ENCODE results near the gene UPK3A.

- TF ChIP-seq EP300 (IDR thresholded peaks at IDR 0.05) (no peak), CTCF (IDR thresholded peaks at IDR 0.05) (no peak)
Observed at GRCh38 chr22:45251825-45252224, 32.9 kb upstream of the UPK3A start.
